D341Med (cell line): ENCODE data around the gene UMPS.
"Not testable (repeated sequence)": the region's sequence is repeated elsewhere in the genome, so short reads cannot be mapped to it uniquely, and the experiment has no call there.

Experiments
- DNase-seq: peaks from one replicate; pipeline ENCODE4 v3.0.0; 2012; ENCODE audit warnings: low spot score

Gene UMPS

DNA sequence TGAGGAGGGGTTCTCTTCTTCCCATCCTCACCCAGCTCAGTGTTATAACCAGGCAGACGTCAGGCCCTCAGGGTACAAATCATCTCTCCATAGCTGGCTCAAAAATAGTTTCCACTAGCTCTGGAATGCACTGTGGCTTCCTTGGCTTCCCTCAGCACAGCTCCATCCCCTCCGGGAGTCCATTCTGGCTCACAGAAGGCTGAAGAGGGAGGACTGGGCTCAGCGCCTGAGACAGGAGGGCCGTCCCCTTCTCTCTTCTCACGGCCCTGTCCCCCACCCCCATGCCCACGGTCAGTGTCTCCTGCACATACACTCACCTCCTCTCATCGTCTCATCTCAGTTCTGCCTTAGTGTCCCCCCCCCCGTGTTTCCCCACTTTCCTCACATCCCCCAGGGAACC lies 50.1 kb downstream of the UMPS start:
- DNase-seq: no peak

DNA sequence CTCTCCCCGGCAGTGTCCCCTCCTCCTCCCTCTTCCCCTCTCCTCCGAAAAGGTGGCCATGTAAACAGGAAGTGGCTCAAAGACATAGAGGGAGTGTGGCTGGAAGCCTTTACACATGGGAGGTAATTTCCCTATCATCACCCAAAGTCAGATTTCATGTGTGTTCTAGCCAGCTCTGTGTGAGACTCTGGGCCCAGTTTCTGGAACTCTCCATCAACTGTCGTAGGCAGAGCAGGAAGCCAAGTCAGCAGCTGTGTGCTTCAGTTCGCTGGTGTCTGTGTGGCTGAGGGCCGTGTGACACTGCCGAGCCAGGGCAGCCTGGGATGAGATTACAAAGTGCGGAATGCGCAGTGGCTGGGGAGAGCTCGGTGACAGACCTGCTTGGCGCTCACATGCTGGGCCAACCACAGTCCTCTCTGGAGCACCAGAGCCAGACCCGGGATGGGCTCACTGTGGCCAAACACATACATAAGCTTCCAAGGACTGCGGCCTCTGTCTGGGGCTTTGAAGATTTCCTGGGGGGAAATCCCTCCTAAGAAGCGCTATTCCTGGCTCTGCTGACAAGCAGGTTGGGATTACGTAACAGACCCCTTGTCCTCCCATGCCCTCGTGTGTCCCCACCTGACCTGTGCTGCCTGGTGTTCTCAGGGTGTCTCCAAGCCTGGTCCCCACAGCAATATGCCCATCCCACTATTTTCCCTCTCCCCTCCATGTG lies 50.7 kb downstream of the UMPS start:
- DNase-seq: no peak

DNA sequence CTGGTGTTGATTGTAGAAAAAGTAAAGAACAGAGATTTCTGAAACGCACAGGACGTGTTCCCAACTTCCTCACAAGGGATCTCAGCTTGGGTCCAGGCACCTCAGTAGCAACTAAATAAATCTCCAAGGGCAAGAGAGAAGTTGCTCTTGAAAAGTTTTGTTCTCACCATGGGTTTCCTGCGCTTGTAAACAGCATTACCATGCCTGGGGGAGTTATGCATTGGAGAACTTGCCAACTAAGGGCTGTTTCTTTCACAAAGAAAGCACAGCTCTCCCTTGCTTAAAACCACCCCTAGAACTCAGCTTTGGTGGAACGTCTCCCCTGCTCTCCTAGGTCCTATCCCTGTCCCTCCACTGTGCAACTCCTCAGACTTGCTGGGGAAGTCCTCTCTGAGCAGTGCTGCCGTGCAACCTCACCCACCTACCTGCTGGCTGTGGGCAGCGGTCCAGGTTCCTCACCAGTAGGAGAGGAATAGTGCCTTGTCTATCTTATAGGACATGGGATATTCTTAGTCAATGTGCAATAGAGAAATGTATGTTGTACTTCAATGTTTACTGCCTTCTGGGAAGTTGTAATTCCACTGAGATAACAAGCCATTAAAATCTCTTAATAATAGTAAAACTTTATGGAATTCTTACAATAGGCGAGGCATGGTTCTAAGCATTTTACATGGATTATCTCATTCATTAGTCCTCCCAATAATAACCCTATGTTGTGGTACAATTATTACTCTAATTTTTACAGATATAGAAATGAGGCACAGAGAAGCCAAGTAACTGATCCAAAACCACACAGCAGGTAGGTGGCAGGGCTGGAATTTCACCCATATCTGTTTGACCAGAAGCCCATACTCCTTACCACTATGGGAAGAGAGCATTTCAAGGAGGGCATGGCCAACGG lies 51.5 kb downstream of the UMPS start:
- no peak for DNase-seq

DNA sequence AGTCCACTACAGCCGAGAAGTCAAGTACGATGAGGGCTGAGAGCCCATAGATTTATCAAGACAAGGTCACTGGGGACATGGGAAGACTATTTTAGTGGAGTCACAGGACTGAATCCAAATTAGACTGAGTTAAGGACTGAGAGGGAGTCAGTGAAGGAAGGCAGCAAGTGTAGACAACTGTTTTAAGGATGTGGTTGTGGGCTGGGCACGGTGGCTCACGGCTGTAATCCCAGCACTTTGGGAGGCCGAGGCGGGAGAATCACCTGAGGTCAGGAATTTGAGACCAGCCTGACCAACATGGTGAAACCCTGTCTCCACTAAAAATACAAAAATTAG lies 52.1 kb downstream of the UMPS start:
- not testable (repeated sequence) for DNase-seq

DNA sequence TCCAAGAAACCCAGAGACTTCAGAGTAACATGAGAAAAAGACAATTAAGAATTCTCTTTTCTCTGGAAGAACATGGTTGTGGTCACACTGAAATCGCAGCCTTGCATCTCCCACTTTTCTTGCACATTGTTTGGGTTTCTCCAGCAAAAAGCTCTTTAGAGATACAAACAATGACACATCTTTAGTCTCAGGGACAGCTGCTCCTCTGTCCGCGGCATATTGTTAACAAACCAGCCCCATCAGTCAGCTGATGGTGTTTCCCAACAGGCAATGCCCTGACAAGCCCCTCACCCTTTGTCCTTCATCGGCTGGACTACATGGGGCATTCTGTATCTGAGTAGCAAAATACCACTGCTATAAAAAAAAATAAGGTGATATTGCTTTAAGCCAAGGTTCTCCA lies 53.4 kb downstream of the UMPS start:
- DNase-seq: no peak

DNA sequence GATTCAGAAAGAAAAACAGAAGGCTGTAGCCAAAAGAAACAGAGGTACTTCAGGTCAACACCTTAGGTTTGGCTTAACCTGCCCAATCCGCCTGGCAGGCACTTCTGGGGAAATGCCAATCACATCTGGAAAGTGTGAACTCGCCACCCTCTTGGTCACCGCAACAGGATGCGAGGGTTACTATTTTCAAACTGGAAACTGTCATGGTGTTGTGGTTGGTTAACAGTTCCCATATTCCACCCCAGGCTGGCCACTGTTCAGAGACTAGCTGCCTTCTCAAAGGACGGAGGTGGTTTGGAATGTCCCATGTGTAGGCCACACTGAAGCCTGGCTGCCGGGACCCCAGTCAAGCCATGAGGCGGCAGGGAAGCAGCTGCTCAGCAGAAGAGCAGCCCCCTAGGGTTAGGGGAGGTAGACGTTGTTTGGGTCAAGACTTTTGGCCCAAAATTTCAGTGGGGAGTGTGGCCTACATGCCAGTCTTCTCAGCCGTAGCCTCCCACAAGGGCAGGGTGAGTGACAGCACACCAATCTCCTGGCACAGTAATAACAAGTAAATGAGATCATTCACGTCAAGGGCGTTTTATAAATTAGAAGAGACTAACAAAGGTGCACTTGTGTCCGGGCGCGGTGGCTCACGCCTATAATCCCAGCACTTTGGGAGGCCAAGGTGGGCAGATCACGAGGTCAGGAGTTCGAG lies 54.6 kb downstream of the UMPS start:
- DNase-seq: no peak

DNA sequence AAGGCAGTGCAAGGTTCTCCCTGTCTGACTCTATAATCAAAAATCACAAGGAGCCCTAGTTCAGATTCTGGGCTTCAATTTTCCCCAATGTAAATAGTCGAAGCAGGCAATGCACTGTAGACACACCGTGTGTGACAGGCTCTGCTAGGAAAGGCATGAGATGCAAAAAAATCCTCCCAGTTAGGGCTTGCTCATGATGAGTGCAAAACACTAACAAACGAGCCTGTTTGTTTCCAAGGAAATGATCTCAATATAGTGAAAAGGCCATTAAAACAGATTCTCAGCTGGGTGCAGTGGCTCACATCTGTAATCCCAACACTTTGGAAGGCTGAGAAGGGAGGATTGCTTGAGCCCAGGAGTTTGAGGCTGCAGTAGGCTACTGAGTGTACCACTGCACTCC lies 55.7 kb downstream of the UMPS start:
- DNase-seq: no peak

DNA sequence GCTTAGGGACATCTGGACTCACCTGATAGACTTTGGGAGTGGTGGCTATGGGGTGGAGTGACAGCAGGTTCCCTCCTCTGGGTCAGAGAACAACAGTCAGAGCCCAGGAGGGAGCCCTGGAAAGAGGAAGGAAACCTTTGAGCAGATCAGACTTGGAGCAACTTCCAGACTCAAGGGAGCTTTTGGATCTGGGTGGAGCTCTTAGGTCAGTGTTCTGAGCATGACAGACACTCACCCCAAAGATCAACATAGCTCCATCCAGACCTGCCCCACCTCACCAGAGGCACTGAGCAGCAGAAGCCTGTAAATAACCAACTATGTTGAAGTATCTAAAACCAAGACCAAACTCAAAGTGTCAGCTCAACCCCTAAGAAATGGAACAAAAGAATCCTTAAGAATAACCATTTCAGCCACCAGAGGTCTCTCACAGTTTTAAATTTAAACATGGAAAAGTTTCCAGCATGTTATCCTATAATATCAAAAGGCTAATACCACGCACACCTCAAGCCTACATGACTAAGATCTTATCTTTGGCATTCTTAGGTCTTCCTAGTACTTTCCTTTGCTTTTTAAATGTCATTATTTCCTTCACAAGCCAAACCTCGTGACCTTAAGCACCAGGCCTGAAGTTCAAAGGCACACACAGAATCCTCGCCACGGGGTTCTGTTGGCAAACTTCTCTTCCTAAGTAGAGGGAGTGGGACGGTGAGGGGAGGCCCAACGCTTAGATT lies 56.4 kb downstream of the UMPS start:
- DNase-seq: no peak

DNA sequence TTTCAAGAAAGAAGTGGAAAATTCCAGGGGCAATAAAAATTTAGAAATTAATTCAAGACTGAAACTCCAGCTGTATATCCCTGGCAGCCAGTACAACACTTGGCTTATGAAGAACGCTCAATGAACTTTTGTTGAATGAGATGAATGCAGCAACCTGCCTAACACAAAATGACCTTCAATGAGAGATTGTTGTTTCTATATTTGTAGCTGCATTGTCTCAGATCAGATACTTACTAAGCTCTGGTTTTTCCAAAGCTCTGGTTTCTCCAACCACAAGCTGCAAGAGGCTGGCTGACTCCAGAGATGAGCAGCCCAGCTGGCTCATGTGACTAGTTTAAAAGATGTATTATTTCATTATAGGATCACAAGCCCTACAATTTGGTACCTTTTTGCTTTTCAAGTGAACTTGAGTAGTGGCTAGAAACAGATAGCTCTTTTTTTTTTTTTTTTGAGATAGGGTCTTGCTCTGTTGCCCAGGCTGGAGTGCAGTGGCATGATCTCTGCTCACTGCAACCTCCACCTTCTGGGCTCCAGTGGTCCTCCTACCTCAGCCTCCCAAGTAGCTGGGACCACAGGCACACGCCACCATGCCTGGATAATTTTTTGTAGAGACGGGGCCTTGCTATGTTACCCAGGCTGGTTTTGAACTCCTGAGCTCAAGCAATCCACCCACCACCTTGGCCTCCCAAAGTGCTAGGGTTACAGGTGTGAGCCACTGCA lies 57.4 kb downstream of the UMPS start:
- DNase-seq: no peak

DNA sequence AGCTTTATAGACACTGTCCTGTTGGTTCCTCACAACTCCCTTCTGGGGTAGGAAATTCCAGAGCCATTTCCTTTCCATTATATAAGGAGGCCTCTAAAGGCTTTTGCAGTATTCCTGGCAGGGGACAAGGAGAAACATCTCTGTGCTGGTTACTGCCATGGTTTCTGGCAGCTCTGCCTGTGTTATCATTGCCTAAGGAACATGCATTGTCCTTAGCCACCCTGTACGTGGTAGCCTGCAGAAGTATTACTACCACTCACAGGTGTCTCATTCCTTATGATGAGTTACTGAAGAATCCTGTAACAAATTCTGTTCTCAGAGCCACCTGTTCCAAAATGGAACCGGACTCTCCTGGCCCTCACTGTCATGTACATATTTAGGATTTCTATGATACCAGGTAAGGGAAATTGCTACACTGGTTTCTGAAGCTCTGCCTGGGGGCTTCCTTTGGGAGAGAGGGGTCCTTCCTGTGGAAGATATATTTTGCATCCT lies 58.0 kb downstream of the UMPS start:
- DNase-seq: no peak

DNA sequence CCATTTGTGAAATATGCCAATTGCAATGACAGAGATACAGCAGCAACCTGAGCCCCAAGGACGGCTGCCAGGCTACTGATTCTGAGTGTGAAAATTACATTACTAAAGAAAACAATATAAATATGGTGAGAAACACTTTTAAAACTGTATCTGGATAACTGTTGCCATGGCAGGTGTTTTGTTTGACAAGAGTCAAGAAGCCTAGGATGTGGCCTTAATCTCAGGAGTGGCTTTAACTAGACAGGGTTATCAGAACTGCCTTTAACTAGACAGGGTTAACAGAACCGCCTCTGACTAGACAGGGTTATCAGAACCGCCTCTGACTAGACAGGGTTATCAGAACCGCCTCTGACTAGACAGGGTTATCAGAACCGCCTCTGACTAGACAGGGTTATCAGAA lies 58.9 kb downstream of the UMPS start:
- DNase-seq: not testable (repeated sequence)

DNA sequence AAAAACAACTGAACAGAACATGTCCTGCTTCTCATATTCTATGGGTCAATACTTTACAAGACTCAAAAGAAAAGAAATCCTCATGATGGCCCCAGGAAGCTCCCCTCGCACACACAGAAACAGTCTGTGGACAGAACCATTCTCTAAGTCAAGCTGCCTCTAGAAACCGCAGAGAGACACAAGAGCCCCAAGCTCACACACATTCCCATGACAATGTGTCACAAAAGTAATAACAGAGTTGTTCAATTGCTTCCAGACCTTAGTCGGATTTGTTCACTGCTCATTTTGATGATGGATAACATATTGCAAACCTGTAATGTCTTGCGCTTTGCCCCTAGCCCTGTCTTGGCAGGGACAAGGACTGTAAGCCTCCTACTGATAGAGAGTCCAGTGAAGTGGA lies 60.9 kb downstream of the UMPS start:
- DNase-seq: no peak

DNA sequence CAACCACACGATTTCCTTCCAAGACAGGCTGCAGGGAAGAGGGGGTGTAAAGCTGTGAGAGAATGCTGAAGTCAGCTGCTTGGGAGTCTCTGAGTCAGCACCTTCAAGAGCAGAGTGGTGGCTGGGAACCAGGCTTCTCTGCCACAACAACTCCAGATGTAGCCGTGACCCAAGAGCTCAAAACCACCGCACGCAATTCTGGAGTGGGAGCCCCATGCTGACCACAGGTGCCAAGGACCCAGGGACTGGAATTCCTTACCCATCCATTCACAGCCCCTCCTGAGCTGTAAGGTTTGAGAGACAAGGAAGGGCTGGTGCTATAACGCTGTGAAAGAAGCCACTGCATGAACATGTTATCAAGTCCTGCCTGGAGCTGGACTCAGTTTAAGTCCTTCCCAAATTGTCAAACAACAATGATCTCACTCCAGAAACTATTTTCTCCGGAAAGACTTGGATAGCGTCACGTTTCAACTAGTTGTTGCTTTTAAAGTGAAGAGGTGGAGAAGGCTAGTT lies 61.4 kb downstream of the UMPS start:
- no peak for DNase-seq

DNA sequence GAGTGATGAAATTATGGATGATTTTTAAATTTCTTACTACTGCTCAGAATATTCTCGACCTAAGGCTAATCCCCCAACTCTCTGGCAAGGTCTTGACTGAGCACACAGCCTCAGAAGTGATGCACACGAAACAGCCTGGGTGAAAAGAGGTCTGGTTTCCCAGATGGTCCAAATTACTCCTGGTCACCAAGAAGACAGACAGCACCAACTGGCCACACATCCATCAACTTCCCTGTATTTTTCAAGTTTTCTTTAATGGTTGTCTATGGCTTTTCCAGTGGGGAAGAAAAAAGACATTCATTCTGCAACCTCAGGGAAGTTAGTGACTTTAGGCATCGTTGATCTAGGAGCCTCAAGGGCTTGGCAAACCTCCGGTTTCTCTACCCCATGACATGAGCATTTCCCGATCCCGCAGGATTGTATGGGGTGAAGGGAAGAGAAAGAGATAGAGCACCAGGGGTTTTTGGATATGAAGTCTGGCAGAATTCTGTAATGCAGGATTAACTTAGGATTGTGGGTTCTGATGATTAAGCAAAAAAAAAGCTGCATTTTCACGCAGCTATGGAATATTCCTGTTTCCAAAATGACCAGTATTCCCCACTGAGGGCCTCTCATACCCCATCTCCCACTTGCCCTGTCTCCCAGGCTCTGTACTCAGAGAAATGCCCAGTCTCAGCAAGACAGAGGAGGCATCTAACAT lies 62.2 kb downstream of the UMPS start:
- no peak for DNase-seq

DNA sequence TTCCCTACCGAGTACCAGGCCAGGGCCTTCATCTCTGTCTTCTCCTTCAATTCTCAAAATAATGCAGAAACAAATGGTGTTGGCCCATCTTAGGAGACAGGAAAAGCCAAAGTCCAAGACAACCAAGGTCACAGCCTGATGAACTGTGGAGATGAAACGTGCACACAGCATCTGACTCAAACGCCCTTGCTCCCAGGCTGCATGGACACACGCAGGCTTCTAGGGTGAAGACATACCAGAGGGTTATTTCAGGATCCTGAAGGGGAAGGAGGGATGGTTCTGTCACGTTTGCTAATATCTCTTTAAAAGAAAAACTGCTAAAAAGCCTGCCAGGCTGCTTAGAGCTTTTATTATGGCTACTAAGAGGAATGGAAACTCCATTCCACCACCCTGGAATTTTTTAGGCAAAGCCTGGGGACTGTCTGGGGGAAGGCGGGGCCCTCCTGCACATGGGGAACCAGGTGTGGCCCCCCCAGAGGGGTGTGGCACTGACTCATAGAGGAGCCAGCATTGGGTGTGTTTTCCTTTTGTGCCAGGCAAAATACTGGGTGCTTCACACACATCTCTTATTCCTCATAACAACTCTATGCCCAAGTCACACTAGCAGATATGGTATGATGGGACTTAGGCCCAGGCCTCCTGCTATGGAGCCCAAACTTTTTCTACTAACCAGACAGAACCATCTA lies 62.9 kb downstream of the UMPS start:
- no peak for DNase-seq

DNA sequence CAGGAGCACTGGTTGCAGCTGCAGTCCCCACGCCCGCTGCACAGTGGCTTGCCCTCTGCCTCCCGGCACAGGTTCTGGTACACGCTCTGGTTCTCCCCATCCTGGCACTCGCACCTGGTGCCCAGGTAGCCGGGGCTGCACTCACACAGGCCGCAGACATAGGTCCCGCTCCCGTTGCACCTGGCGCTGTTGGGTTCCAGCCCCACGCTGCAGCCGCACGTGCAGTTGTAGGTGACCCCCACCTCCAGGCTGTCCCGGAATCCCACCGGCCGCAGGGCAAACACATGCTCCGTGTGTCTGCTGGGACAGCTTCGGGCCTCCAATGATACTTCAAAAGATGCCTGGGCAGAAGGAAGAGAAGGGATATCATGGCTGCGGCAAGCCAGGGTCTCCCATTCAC lies 66.2 kb downstream of the UMPS start:
- DNase-seq: no peak

DNA sequence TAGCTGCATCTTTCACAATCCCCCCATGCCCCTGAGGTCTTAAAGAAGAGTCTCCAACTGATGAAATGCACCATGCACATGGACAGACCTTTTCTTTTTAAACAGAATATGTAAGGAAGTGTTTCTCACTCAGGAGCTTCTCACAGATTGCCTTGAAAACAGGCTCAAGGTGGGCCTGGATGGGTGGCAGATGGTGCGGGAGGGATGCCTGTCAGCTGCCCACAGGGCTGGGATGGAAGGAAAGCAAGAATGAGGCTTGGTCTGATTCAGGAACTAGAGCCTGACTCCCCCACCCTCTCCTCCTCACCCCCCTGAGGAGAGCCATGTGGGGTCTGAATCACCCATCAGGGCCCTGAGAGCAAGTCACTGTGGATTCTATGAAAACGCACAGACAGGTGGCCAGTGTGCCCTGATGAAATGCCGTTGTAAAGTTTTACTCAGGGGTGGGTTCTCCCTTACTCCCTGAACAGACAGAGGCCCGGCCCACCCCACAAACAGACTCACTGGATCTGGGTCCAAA lies 67.2 kb downstream of the UMPS start:
- DNase-seq: no peak
